CD8-positive, alpha-beta memory T cell (primary cell): ENCODE measurements around the gene MXD1. TPM values are rescaled to one million over a fixed set of nuclear protein-coding genes. Genes with fewer than 3 reads are reported as not detected.

ENCODE experiments used
- CTCF ChIA-PET: fragments of 350-600 bp; sonication (Branson Sonifier 250); formaldehyde crosslinking; loops from one replicate; lab custom pipeline; 2021; ENCODE audit warnings: antibody characterized with exemption; lab: Charles Lee
- POLR2A ChIA-PET: fragments of 350-600 bp; sonication (Branson Sonifier 250); formaldehyde crosslinking; loops from one replicate; lab custom pipeline; 2021; ENCODE audit warnings: antibody characterized with exemption; lab: Charles Lee
- DNase-seq, 5 donors: peaks; one replicate each; pipeline versions ENCODE4 v3.0.0 to v3.0.0-alpha.2; 2020 to 2022; ENCODE audit warnings: mixed read lengths in 1 of 5
- H3K27ac ChIP-seq: one replicate; pipeline ENCODE4 v1.7.0; 2013; ENCODE audit warnings: low read depth, mild to moderate bottlenecking, low read length, moderate library complexity
- H3K27me3 ChIP-seq: 2 replicates; pipeline ENCODE4 v1.7.0; 2013; ENCODE audit warnings: low read length, mild to moderate bottlenecking; ENCODE audit not compliant: insufficient read depth, poor library complexity, severe bottlenecking
- H3K36me3 ChIP-seq: 2 replicates; pipeline ENCODE4 v1.7.0; 2013; ENCODE audit warnings: mild to moderate bottlenecking, low read length, moderate library complexity; ENCODE audit not compliant: insufficient read depth
- H3K4me1 ChIP-seq: 2 replicates; pipeline ENCODE4 v1.7.0; 2013; ENCODE audit warnings: mild to moderate bottlenecking, low read length, moderate library complexity; ENCODE audit not compliant: insufficient read depth
- H3K4me3 ChIP-seq: 2 replicates; pipeline ENCODE4 v1.7.0; 2013; ENCODE audit warnings: mild to moderate bottlenecking, low read length
- H3K9me3 ChIP-seq: 2 replicates; pipeline ENCODE4 v1.7.0; 2013; ENCODE audit warnings: mild to moderate bottlenecking, low read length
- H3K27ac Mint-ChIP-seq, 8 donors: one replicate each; pipeline ENCODE4 v1.8.0; 2020 to 2021; ENCODE audit warnings: mixed read lengths in 8 of 8, mild to moderate bottlenecking in 6 of 8, inconsistent platforms in 3 of 8, moderate library complexity in 3 of 8
- H3K27me3 Mint-ChIP-seq, 2 donors: one replicate each; pipeline ENCODE4 v1.8.0; 2020 to 2021; ENCODE audit warnings: mixed read lengths in 2 of 2, mild to moderate bottlenecking in 1 of 2, moderate library complexity in 1 of 2
- H3K36me3 Mint-ChIP-seq, 3 donors: one replicate each; pipeline ENCODE4 v1.8.0; 2020 to 2021; ENCODE audit warnings: mixed read lengths in 3 of 3, inconsistent platforms in 1 of 3, mild to moderate bottlenecking in 1 of 3
- H3K4me1 Mint-ChIP-seq, 3 donors: one replicate each; pipeline ENCODE4 v1.8.0; 2020 to 2021; ENCODE audit warnings: mixed read lengths in 3 of 3, inconsistent platforms in 1 of 3, mild to moderate bottlenecking in 1 of 3
- H3K4me3 Mint-ChIP-seq, 7 donors: one replicate each; pipeline ENCODE4 v1.8.0; 2020 to 2021; ENCODE audit warnings: mixed read lengths in 7 of 7, mild to moderate bottlenecking in 6 of 7, moderate library complexity in 4 of 7, inconsistent platforms in 2 of 7
- H3K9me3 Mint-ChIP-seq, 5 donors: one replicate each; pipeline ENCODE4 v1.8.0; 2020 to 2022; ENCODE audit warnings: mixed read lengths in 5 of 5, mild to moderate bottlenecking in 3 of 5, moderate library complexity in 2 of 5, inconsistent platforms in 1 of 5
- polyA plus RNA-seq: library from polyadenylated mRNA; unstranded; fragments of 300-500 nt; fragmentation: Illumina TruSeq; gene quantifications from one replicate; pipeline ENCODE4 v1.2.3, GENCODE V29; 2021
- total RNA-seq, 2 experiments: library from RNA; stranded (reverse); gene quantifications; one replicate each; pipeline ENCODE4 v1.2.3, GENCODE V29; 2021

MXD1 gene
- total and polyA plus RNA-seq, 3 experiments from 2014 or later, result 7.2 to 10.5 (median 8.1) TPM

DNA sequence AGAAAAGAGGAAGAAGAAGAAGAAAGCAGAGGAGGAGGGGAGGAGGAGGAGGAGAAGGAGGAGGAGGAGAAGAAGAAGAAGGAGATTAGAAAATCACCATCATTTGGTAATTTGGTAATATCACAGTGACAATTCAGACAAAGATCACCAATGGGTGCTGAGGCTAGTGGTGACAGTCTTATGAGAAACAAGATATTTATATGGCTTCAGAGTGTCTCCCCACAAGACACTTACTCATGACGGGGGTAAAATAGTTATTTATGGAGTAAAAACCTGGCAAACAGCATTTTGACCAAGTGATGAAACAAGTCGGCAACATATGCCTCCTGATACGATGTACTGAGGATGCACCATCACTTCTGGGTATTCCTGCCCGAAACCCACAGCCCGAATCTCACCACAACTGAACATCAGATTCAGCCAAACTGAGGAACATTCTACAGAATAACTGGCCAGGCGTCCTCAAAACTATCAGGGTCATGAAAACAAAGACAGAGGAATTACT, 41.6 kb downstream of the MXD1 start:
- no peak for DNase-seq
- H3K27me3 ChIP-seq, result no peaks in the 10 kb centered on the region
- H3K36me3 ChIP-seq, result no peaks in the 10 kb centered on the region
- POLR2A ChIA-PET, result no interaction called here
- H3K27me3 Mint-ChIP-seq, result peaks cover 5 to 8% of the 10 kb centered on the region in 2 donors
- H3K4me1 ChIP-seq, result no peaks in the 10 kb centered on the region
- no peak overlapping the region for H3K27ac ChIP-seq
- peak overlapping the region in 1 of 8 donors; percentile 43 for H3K27ac Mint-ChIP-seq
- H3K4me1 Mint-ChIP-seq, result peaks cover 6 to 8% (median 7%) of the 10 kb centered on the region in 3 donors
- CTCF ChIA-PET, result no interaction called here
- no peaks in the 10 kb centered on the region for H3K36me3 Mint-ChIP-seq
- no peak overlapping the region for H3K4me3 ChIP-seq
- no peaks in the 10 kb centered on the region for H3K9me3 ChIP-seq
- H3K4me3 Mint-ChIP-seq, result no peak overlapping the region
- H3K9me3 Mint-ChIP-seq, result no peaks in the 10 kb centered on the region

DNA sequence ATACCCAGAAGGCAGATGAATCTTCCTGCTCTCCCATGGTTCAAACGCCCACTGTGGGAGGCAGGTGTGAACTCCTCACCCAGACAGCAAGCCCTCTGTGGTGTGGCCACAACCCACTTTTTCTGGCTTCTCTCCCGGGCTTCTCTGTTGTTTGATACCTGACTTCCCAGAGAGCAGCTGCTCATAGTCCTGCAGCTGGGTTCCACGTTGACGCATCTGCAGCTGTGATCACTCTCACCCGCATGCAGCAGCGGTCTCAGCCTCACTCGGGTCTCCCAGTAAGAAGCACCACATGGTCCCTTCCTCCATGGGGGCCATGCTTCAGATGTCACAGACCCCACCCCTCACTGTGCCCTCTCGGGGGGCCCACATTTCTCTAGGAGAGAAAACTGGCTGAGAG, 43.1 kb downstream of the MXD1 start:
- DNase-seq, result peak in 1 of 5 donors; percentile 18
- ChIA-PET POLR2A (no interaction called here), CTCF (no interaction called here)
- Histone ChIP-seq H3K9me3 (no peaks in the 10 kb centered on the region), H3K4me3 (no peak overlapping the region), H3K27me3 (no peaks in the 10 kb centered on the region), H3K27ac (no peak overlapping the region), H3K36me3 (no peaks in the 10 kb centered on the region), H3K4me1 (no peaks in the 10 kb centered on the region)
- peak overlapping the region in 2 of 8 donors; percentile 60 to 79 for H3K27ac Mint-ChIP-seq
- peaks cover 5 to 8% of the 10 kb centered on the region in 2 donors for H3K27me3 Mint-ChIP-seq
- H3K4me1 Mint-ChIP-seq, result peaks cover 6 to 8% (median 7%) of the 10 kb centered on the region in 3 donors
- peak overlapping the region in 1 of 7 donors; percentile 69 for H3K4me3 Mint-ChIP-seq
- no peaks in the 10 kb centered on the region for H3K36me3 Mint-ChIP-seq
- no peaks in the 10 kb centered on the region for H3K9me3 Mint-ChIP-seq

- ChIA-PET CTCF (no interaction called here), POLR2A (no interaction called here)
- no peaks in the 10 kb centered on the region for H3K36me3 ChIP-seq
- Mint-ChIP-seq H3K27ac (peak overlapping the region in 1 of 8 donors; percentile 65), H3K36me3 (no peaks in the 10 kb centered on the region), H3K9me3 (no peaks in the 10 kb centered on the region), H3K4me1 (peaks cover 6 to 8% (median 7%) of the 10 kb centered on the region in 3 donors), H3K4me3 (no peak overlapping the region), H3K27me3 (peaks cover 5 to 9% of the 10 kb centered on the region in 2 donors)
- no peaks in the 10 kb centered on the region for H3K9me3 ChIP-seq
- DNase-seq, result no peak
- H3K27me3 ChIP-seq, result no peaks in the 10 kb centered on the region
- no peak overlapping the region for H3K4me3 ChIP-seq
- no peaks in the 10 kb centered on the region for H3K4me1 ChIP-seq
- no peak overlapping the region for H3K27ac ChIP-seq
Measured at GRCh38 chr2:69958480-69958879, 43.6 kb downstream of the MXD1 start.

GRCh38 chr2:69959425-69959824, 44.5 kb downstream of the MXD1 start:
- Mint-ChIP-seq H3K9me3 (no peaks in the 10 kb centered on the region), H3K4me1 (peaks cover 6 to 8% (median 7%) of the 10 kb centered on the region in 3 donors), H3K4me3 (no peak overlapping the region), H3K27ac (peak overlapping the region in 1 of 8 donors; percentile 72), H3K27me3 (peaks cover 5 to 9% of the 10 kb centered on the region in 2 donors), H3K36me3 (no peaks in the 10 kb centered on the region)
- ChIA-PET CTCF (no interaction called here), POLR2A (no interaction called here)
- no peaks in the 10 kb centered on the region for H3K27me3 ChIP-seq
- H3K4me1 ChIP-seq, result no peaks in the 10 kb centered on the region
- H3K4me3 ChIP-seq, result no peak overlapping the region
- H3K36me3 ChIP-seq, result no peaks in the 10 kb centered on the region
- DNase-seq, result no peak
- no peak overlapping the region for H3K27ac ChIP-seq
- H3K9me3 ChIP-seq, result no peaks in the 10 kb centered on the region

- Mint-ChIP-seq H3K36me3 (no peaks in the 10 kb centered on the region), H3K4me1 (peaks cover 9 to 12% (median 10%) of the 10 kb centered on the region in 3 donors), H3K27me3 (peaks cover 5 to 9% of the 10 kb centered on the region in 2 donors), H3K4me3 (no peak overlapping the region), H3K9me3 (no peaks in the 10 kb centered on the region), H3K27ac (no peak overlapping the region)
- peak in 1 of 5 donors; percentile 8 for DNase-seq
- H3K4me1 ChIP-seq, result no peaks in the 10 kb centered on the region
- no peak overlapping the region for H3K4me3 ChIP-seq
- no peaks in the 10 kb centered on the region for H3K27me3 ChIP-seq
- ChIA-PET POLR2A (no interaction called here), CTCF (no interaction called here)
- no peaks in the 10 kb centered on the region for H3K9me3 ChIP-seq
- H3K36me3 ChIP-seq, result no peaks in the 10 kb centered on the region
- H3K27ac ChIP-seq, result no peak overlapping the region
Measured at GRCh38 chr2:69960821-69961220, 45.9 kb downstream of the MXD1 start.

- no peaks in the 10 kb centered on the region for H3K27me3 ChIP-seq
- ChIA-PET CTCF (no interaction called here), POLR2A (no interaction called here)
- no peak for DNase-seq
- peaks cover 5 to 9% of the 10 kb centered on the region in 2 donors for H3K27me3 Mint-ChIP-seq
- H3K9me3 ChIP-seq, result no peaks in the 10 kb centered on the region
- no peaks in the 10 kb centered on the region for H3K36me3 Mint-ChIP-seq
- no peak within 1 kb of the TSS for H3K4me3 ChIP-seq
- H3K4me1 Mint-ChIP-seq, result peaks cover 9 to 12% (median 10%) of the 10 kb centered on the region in 3 donors
- H3K36me3 ChIP-seq, result no peaks in the 10 kb centered on the region
- peak within 1 kb of the TSS in 1 of 8 donors; percentile 54 for H3K27ac Mint-ChIP-seq
- no peaks in the 10 kb centered on the region for H3K9me3 Mint-ChIP-seq
- no peaks in the 10 kb centered on the region for H3K4me1 ChIP-seq
- no peak within 1 kb of the TSS for H3K4me3 Mint-ChIP-seq
- H3K27ac ChIP-seq, result no peak within 1 kb of the TSS
Measured at GRCh38 chr2:69961496-69961895, 46.6 kb downstream of the MXD1 start, which contains the start of gene ASPRV1. TSS of gene ASPRV1 (minus strand) at chr2:69961631. CDS start at chr2:69961436, 195 bp downstream.

GRCh38 chr2:69962986-69963730, 48.2 kb downstream of the MXD1 start:
- Mint-ChIP-seq H3K9me3 (no peaks in the 10 kb centered on the region), H3K36me3 (no peaks in the 10 kb centered on the region), H3K27me3 (peaks cover 5 to 9% of the 10 kb centered on the region in 2 donors), H3K4me1 (peaks cover 2 to 5% (median 4%) of the 10 kb centered on the region in 3 donors), H3K27ac (peak overlapping the region in 1 of 8 donors; percentile 67), H3K4me3 (no peak overlapping the region)
- ChIA-PET POLR2A (no interaction called here), CTCF (no interaction called here)
- no peaks in the 10 kb centered on the region for H3K36me3 ChIP-seq
- no peak overlapping the region for H3K27ac ChIP-seq
- no peaks in the 10 kb centered on the region for H3K9me3 ChIP-seq
- H3K4me1 ChIP-seq, result no peaks in the 10 kb centered on the region
- no peak overlapping the region for H3K4me3 ChIP-seq
- no peaks in the 10 kb centered on the region for H3K27me3 ChIP-seq
- DNase-seq, result peak in 1 of 5 donors; percentile 4

GRCh38 chr2:69964353-69964841, 49.5 kb downstream of the MXD1 start:
- Histone ChIP-seq H3K4me3 (no peak overlapping the region), H3K9me3 (no peaks in the 10 kb centered on the region), H3K4me1 (no peaks in the 10 kb centered on the region), H3K36me3 (no peaks in the 10 kb centered on the region), H3K27me3 (no peaks in the 10 kb centered on the region), H3K27ac (no peak overlapping the region)
- peaks cover 1 to 4% (median 4%) of the 10 kb centered on the region in 3 donors for H3K4me1 Mint-ChIP-seq
- H3K27me3 Mint-ChIP-seq, result peaks cover 2 to 9% of the 10 kb centered on the region in 2 donors
- CTCF ChIA-PET, result no interaction called here
- H3K36me3 Mint-ChIP-seq, result no peaks in the 10 kb centered on the region
- H3K27ac Mint-ChIP-seq, result no peak overlapping the region
- no peak overlapping the region for H3K4me3 Mint-ChIP-seq
- H3K9me3 Mint-ChIP-seq, result no peaks in the 10 kb centered on the region
- no peak for DNase-seq
- POLR2A ChIA-PET, result no interaction called here
